ENCODE data around the gene SSTR3.

SSTR3 gene

GRCh38 chr22:37213218-37213855 is 1.1 kb upstream of the SSTR3 start:
- no peak for ATAC-seq
- no peak for TF ChIP-seq ZNF8 (CRISPR knock-in tag; IDR thresholded peaks at IDR 0.05)
- TF ChIP-seq, protein P1, sequence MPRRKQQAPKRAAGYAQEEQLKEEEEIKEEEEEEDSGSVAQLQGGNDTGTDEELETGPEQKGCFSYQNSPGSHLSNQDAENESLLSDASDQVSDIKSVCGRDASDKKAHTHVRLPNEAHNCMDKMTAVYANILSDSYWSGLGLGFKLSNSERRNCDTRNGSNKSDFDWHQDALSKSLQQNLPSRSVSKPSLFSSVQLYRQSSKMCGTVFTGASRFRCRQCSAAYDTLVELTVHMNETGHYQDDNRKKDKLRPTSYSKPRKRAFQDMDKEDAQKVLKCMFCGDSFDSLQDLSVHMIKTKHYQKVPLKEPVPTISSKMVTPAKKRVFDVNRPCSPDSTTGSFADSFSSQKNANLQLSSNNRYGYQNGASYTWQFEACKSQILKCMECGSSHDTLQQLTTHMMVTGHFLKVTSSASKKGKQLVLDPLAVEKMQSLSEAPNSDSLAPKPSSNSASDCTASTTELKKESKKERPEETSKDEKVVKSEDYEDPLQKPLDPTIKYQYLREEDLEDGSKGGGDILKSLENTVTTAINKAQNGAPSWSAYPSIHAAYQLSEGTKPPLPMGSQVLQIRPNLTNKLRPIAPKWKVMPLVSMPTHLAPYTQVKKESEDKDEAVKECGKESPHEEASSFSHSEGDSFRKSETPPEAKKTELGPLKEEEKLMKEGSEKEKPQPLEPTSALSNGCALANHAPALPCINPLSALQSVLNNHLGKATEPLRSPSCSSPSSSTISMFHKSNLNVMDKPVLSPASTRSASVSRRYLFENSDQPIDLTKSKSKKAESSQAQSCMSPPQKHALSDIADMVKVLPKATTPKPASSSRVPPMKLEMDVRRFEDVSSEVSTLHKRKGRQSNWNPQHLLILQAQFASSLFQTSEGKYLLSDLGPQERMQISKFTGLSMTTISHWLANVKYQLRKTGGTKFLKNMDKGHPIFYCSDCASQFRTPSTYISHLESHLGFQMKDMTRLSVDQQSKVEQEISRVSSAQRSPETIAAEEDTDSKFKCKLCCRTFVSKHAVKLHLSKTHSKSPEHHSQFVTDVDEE (CRISPR knock-in tag; IDR thresholded peaks at IDR 0.05): no peak
- TF ChIP-seq ISL1 (CRISPR knock-in tag; IDR thresholded peaks at IDR 0.05): no peak
- TF ChIP-seq ESRRG (CRISPR knock-in tag; IDR thresholded peaks at IDR 0.05): no peak
- TF ChIP-seq, protein P2, sequence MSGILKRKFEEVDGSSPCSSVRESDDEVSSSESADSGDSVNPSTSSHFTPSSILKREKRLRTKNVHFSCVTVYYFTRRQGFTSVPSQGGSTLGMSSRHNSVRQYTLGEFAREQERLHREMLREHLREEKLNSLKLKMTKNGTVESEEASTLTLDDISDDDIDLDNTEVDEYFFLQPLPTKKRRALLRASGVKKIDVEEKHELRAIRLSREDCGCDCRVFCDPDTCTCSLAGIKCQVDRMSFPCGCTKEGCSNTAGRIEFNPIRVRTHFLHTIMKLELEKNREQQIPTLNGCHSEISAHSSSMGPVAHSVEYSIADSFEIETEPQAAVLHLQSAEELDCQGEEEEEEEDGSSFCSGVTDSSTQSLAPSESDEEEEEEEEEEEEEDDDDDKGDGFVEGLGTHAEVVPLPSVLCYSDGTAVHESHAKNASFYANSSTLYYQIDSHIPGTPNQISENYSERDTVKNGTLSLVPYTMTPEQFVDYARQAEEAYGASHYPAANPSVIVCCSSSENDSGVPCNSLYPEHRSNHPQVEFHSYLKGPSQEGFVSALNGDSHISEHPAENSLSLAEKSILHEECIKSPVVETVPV (CRISPR knock-in tag; IDR thresholded peaks at IDR 0.05): no peak
- no peak for TF ChIP-seq TCF4 (CRISPR knock-in tag; IDR thresholded peaks at IDR 0.05; ENCODE audit: borderline replicate concordance)
- TF ChIP-seq TOX (CRISPR knock-in tag; IDR thresholded peaks at IDR 0.05; ENCODE audit: borderline replicate concordance): no peak
- TF ChIP-seq, protein P3, sequence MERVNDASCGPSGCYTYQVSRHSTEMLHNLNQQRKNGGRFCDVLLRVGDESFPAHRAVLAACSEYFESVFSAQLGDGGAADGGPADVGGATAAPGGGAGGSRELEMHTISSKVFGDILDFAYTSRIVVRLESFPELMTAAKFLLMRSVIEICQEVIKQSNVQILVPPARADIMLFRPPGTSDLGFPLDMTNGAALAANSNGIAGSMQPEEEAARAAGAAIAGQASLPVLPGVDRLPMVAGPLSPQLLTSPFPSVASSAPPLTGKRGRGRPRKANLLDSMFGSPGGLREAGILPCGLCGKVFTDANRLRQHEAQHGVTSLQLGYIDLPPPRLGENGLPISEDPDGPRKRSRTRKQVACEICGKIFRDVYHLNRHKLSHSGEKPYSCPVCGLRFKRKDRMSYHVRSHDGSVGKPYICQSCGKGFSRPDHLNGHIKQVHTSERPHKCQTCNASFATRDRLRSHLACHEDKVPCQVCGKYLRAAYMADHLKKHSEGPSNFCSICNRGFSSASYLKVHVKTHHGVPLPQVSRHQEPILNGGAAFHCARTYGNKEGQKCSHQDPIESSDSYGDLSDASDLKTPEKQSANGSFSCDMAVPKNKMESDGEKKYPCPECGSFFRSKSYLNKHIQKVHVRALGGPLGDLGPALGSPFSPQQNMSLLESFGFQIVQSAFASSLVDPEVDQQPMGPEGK (CRISPR knock-in tag; IDR thresholded peaks at IDR 0.05; ENCODE audit: borderline replicate concordance): no peak
- no peak for TF ChIP-seq ZNF70 (CRISPR knock-in tag; IDR thresholded peaks at IDR 0.05)

DNA sequence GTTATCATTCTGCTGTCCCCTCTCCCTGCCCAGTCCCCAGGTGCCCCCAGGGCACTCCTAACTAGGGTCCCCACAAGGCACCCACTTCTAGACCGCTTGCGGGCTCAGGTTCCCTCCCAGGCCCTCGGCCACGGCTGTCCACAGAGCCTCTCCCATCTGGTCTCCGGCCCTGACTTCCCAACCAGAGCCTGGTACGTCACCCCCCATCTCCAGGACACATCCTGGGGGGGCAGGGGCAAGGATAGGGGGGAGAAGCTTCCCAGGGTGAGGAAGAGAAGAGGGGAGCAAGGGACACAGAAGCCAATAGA is 457 bp downstream of the SSTR3 start:
- TF ChIP-seq CSDC2 (CRISPR knock-in tag; IDR thresholded peaks at IDR 0.05): no peak
- TF ChIP-seq TCF4 (CRISPR knock-in tag; IDR thresholded peaks at IDR 0.05; ENCODE audit: borderline replicate concordance): no peak
- no peak for TF ChIP-seq RARB (CRISPR knock-in tag; IDR thresholded peaks at IDR 0.05)
- no peak for TF ChIP-seq PPARA (CRISPR knock-in tag; IDR thresholded peaks at IDR 0.05; ENCODE audit: borderline replicate concordance)
- TF ChIP-seq, protein P2 (CRISPR knock-in tag; IDR thresholded peaks at IDR 0.05): no peak
- TF ChIP-seq, protein P3 (CRISPR knock-in tag; IDR thresholded peaks at IDR 0.05; ENCODE audit: borderline replicate concordance): no peak
- no peak for TF ChIP-seq ISL1 (CRISPR knock-in tag; IDR thresholded peaks at IDR 0.05)
- TF ChIP-seq, protein P1 (CRISPR knock-in tag; IDR thresholded peaks at IDR 0.05): no peak
- TF ChIP-seq, protein P4, sequence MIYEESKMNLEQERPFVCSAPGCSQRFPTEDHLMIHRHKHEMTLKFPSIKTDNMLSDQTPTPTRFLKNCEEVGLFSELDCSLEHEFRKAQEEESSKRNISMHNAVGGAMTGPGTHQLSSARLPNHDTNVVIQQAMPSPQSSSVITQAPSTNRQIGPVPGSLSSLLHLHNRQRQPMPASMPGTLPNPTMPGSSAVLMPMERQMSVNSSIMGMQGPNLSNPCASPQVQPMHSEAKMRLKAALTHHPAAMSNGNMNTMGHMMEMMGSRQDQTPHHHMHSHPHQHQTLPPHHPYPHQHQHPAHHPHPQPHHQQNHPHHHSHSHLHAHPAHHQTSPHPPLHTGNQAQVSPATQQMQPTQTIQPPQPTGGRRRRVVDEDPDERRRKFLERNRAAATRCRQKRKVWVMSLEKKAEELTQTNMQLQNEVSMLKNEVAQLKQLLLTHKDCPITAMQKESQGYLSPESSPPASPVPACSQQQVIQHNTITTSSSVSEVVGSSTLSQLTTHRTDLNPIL (CRISPR knock-in tag; IDR thresholded peaks at IDR 0.05; ENCODE audit: low read depth): no peak
- no peak for TF ChIP-seq POU6F1 (CRISPR knock-in tag; IDR thresholded peaks at IDR 0.05; ENCODE audit: borderline replicate concordance, low read depth)
- no peak for TF ChIP-seq ZNF565 (CRISPR knock-in tag; conservative IDR thresholded peaks at IDR 0.05; ENCODE audit: low read depth)
- TF ChIP-seq ZFP3 (CRISPR knock-in tag; IDR thresholded peaks at IDR 0.05): no peak
- no peak for TF ChIP-seq OSR1 (CRISPR knock-in tag; IDR thresholded peaks at IDR 0.05)
- ATAC-seq: no peak

All from SK-N-SH treated with all-trans-retinoic acid at 6 μM for 48 hours (cell line).